CD4-positive, alpha-beta memory T cell (primary cell): ENCODE results near the gene PRCP. TPM values are rescaled to one million over a fixed set of nuclear protein-coding genes. Genes with fewer than 3 reads are reported as not detected.
"Not testable (repeated sequence)": the region's sequence is repeated elsewhere in the genome, so short reads cannot be mapped to it uniquely, and the experiment has no call there.

ENCODE experiments used
- CTCF ChIA-PET: fragments of 350-600 bp; sonication (Branson Sonifier 250); formaldehyde crosslinking; loops from one replicate; lab custom pipeline; 2021; ENCODE audit warnings: inconsistent platforms; ENCODE audit not compliant: partially characterized antibody; lab: Charles Lee
- POLR2A ChIA-PET: fragments of 350-600 bp; sonication (Branson Sonifier 250); formaldehyde crosslinking; loops from one replicate; lab custom pipeline; 2021; ENCODE audit not compliant: partially characterized antibody; lab: Charles Lee
- DNase-seq, 5 donors: peaks; one replicate each; pipeline versions ENCODE4 v3.0.0 to v3.0.0-alpha.2; 2020 to 2022; ENCODE audit warnings: mixed read lengths in 1 of 5
- H3K27ac ChIP-seq: one replicate; pipeline ENCODE4 v1.7.0; 2013; ENCODE audit warnings: low read depth, low read length
- H3K27me3 ChIP-seq: 2 replicates; pipeline ENCODE4 v1.7.0; 2013; ENCODE audit warnings: mild to moderate bottlenecking, low read length, moderate library complexity; ENCODE audit not compliant: insufficient read depth
- H3K36me3 ChIP-seq: 2 replicates; pipeline ENCODE4 v1.7.0; 2013; ENCODE audit warnings: mild to moderate bottlenecking, low read length, moderate library complexity; ENCODE audit not compliant: insufficient read depth
- H3K4me1 ChIP-seq: 2 replicates; pipeline ENCODE4 v1.7.0; 2013; ENCODE audit warnings: mild to moderate bottlenecking, low read length, moderate library complexity; ENCODE audit not compliant: insufficient read depth
- H3K4me3 ChIP-seq, 2 donors: one replicate each; pipeline ENCODE4 v1.7.0; 2013; ENCODE audit warnings: low read length in 2 of 2, mild to moderate bottlenecking in 1 of 2
- H3K9me3 ChIP-seq, 2 donors: one replicate each; pipeline ENCODE4 v1.7.0; 2013; ENCODE audit warnings: low read length in 2 of 2, control low read depth in 1 of 2; ENCODE audit not compliant: control insufficient read depth in 1 of 2
- H3K27ac Mint-ChIP-seq, 7 donors: one replicate each; pipeline ENCODE4 v1.8.0; 2020 to 2021; ENCODE audit warnings: mixed read lengths in 7 of 7, mild to moderate bottlenecking in 6 of 7, inconsistent platforms in 3 of 7, moderate library complexity in 3 of 7
- H3K27me3 Mint-ChIP-seq, 2 donors: one replicate each; pipeline ENCODE4 v1.8.0; 2020 to 2021; ENCODE audit warnings: mixed read lengths in 2 of 2
- H3K36me3 Mint-ChIP-seq, 2 donors: one replicate each; pipeline ENCODE4 v1.8.0; 2020 to 2021; ENCODE audit warnings: mixed read lengths in 2 of 2, inconsistent platforms in 1 of 2, mild to moderate bottlenecking in 1 of 2
- H3K4me1 Mint-ChIP-seq, 4 donors: one replicate each; pipeline ENCODE4 v1.8.0; 2020 to 2021; ENCODE audit warnings: mixed read lengths in 4 of 4, mild to moderate bottlenecking in 1 of 4
- H3K4me3 Mint-ChIP-seq, 8 donors: one replicate each; pipeline ENCODE4 v1.8.0; 2020 to 2021; ENCODE audit warnings: mixed read lengths in 8 of 8, mild to moderate bottlenecking in 7 of 8, moderate library complexity in 6 of 8, inconsistent platforms in 3 of 8
- H3K9me3 Mint-ChIP-seq, 8 donors: one replicate each; pipeline ENCODE4 v1.8.0; 2020 to 2021; ENCODE audit warnings: mixed read lengths in 8 of 8, mild to moderate bottlenecking in 5 of 8, inconsistent platforms in 3 of 8, moderate library complexity in 1 of 8
- intact Hi-C: fragments of 100-400 bp; cut with micrococcal nuclease; formaldehyde crosslinking; loops from one replicate; pipeline ENCODE4 v1.15.1; 2023
- polyA plus RNA-seq, 2 donors: library from polyadenylated mRNA; unstranded; fragments of 300-500 nt; fragmentation: Illumina TruSeq; gene quantifications; one replicate each; pipeline ENCODE4 v1.2.3, GENCODE V29; 2021
- total RNA-seq, 2 experiments: library from RNA; stranded (reverse); gene quantifications; one replicate each; pipeline ENCODE4 v1.2.3, GENCODE V29; 2021

The PRCP gene
- 10 to 100 TPM; 24.1 to 28.0 TPM for total RNA-seq
- polyA plus RNA-seq: 10 to 100 TPM; 34.4 to 38.4 TPM

DNA sequence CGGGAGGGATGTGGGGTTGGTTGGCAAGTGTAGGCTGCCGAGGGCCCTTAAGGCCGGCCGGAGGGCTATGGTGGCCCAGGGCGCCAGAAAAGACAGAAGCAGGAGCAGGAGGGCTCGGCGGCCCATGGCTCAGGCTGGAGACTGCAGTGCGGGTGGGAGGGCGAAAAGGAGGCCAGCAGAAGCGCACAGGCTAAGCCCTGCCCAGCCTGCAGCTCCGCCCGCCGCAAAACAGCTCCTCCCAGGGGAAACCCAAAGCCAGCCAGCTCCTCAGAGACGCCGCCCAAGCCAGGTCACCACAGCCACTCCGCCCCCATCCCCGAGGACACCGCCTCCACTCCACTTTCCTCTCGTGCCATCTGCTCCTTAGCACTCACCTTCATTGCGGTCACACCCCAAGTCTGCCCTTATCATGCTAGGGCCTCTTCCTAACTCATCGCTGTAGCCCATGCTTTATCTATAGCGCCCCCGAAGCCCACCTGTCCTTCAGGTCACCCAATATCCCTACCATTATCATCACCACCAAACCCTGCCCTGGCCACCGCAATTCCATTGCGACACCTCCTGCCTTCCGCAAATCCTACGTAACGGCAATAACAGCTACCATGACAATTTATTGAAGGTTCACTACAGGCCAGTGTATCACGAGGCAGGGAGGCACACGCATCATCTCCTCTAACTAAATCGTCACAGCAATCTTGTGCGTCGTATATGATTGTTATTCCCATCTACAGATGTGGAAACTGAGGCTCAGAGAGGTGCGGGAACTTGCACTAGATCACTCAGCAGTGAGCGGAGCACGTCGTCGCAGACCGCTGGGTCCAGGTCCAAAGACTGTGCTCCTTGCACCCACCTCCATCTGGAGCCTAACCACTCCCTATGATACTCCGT lies at the start of gene PRCP:
PRCP (minus strand) TSS at position 154 of the 888 bp plus-strand sequence; CDS start at position 126, 28 bp downstream.
- Histone ChIP-seq H3K4me1 (peaks cover 29% of the 10 kb centered on the region), H3K27me3 (no peaks in the 10 kb centered on the region), H3K4me3 (peak within 1 kb of the TSS; percentile 67 to 82), H3K9me3 (no peaks in the 10 kb centered on the region), H3K27ac (peak within 1 kb of the TSS; percentile 92), H3K36me3 (no peaks in the 10 kb centered on the region)
- peak within 1 kb of the TSS; percentile 95 to 100 (median 98) for H3K4me3 Mint-ChIP-seq
- DNase-seq: peak; percentile 90 to 98 (median 94)
- H3K27ac Mint-ChIP-seq: peak within 1 kb of the TSS; percentile 95 to 100 (median 100)
- intact Hi-C loops: loop anchor here (1.0 to 2.0 kb wide), 7 partner anchors 26 to 386 kb away; partner anchors contain the start of genes ANKRD42, CCDC90B and RAB30
- peaks cover 14 to 40% (median 34%) of the 10 kb centered on the region in 4 donors for H3K4me1 Mint-ChIP-seq
- CTCF ChIA-PET: interaction anchor here (0.6 to 11.8 kb wide), 19 partner anchors 11 to 392 kb away, joined by 3 to 107 read pairs (median 4); partner anchors contain the start of genes CCDC90B and PCF11
- peaks cover 0 to 1% (median 0%) of the 10 kb centered on the region in 8 donors for H3K9me3 Mint-ChIP-seq
- H3K27me3 Mint-ChIP-seq: no peaks in the 10 kb centered on the region
- H3K36me3 Mint-ChIP-seq: peaks cover 0 to 8% of the 10 kb centered on the region in 2 donors
- POLR2A ChIA-PET: interaction anchor here (0.6 to 3.6 kb wide), 39 partner anchors 10 to 385 kb away, joined by 3 to 124 read pairs (median 5); partner anchors contain the start of genes ANKRD42, CCDC90B, PCF11 and RAB30

DNA sequence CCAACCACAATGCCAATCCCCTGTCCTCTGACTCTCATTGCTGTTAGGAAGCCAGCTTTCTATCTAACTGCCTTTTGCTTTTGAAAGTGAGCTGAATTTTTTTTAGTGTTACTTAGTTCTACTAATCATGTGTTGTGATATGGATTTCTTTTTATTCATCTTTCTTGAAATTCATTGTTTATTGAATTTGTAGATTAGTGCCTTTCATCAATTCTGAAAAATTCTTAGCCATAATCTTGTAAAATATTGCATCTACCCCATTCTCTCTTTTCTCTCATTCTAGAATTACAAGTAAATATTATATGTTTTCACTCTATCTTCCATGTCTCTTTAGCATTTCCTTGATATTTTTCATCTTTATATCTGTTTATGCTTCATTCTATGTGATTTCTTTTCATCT lies 49.1 kb upstream of the PRCP start:
- Mint-ChIP-seq H3K4me1 (peaks cover 0 to 15% (median 9%) of the 10 kb centered on the region in 4 donors), H3K36me3 (peaks cover 17 to 19% of the 10 kb centered on the region in 2 donors), H3K4me3 (no peak overlapping the region), H3K27me3 (no peaks in the 10 kb centered on the region), H3K9me3 (peaks cover 0 to 40% (median 26%) of the 10 kb centered on the region in 8 donors), H3K27ac (peak overlapping the region in 1 of 7 donors; percentile 38)
- no peak overlapping the region for H3K27ac ChIP-seq
- no peaks in the 10 kb centered on the region for H3K27me3 ChIP-seq
- no peaks in the 10 kb centered on the region for H3K9me3 ChIP-seq
- no peak for DNase-seq
- H3K4me3 ChIP-seq: no peak overlapping the region
- ChIA-PET CTCF (no interaction called here), POLR2A (interaction anchor here (0.5 kb wide), 1 partner anchor 28 kb away, joined by 3 read pairs; no protein-coding TSS in a partner anchor)
- no peaks in the 10 kb centered on the region for H3K36me3 ChIP-seq
- intact Hi-C loops: no loop called here
- no peaks in the 10 kb centered on the region for H3K4me1 ChIP-seq

DNA sequence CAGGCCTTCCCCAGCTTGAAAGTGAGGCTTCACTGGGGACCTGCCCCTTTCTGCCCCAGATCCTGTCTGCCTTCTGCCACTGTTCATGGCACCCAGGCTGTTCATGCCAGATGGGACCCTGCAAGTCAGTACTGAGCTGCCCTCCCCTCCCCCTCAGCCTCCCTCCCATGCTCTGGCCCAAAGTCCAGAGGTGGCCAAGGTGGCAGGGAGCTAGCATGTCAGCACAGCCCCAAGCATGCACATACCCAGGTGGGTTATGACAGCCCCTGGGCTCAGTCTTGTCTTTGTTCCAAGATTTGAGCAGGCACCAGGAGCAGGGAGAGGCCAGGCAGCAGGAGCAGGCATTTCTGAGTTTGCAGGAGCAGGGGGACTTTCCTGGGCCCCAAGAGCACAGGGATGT lies 45.5 kb upstream of the PRCP start:
- intact Hi-C loops: no loop called here
- Histone ChIP-seq H3K4me1 (no peaks in the 10 kb centered on the region), H3K9me3 (no peaks in the 10 kb centered on the region), H3K27ac (no peak overlapping the region), H3K4me3 (no peak overlapping the region), H3K36me3 (no peaks in the 10 kb centered on the region), H3K27me3 (no peaks in the 10 kb centered on the region)
- peaks cover 0 to 3% of the 10 kb centered on the region in 2 donors for H3K36me3 Mint-ChIP-seq
- H3K4me1 Mint-ChIP-seq: peaks cover 0 to 9% (median 3%) of the 10 kb centered on the region in 4 donors
- POLR2A ChIA-PET: interaction anchor here (1.6 kb wide), 1 partner anchor 44 kb away, joined by 3 read pairs; the partner anchor contains the start of gene DDIAS
- CTCF ChIA-PET: interaction anchor here (1.0 to 2.8 kb wide), 5 partner anchors 10 to 18 kb away, joined by 3 to 8 read pairs (median 7); no protein-coding TSS in a partner anchor
- DNase-seq: no peak
- no peak overlapping the region for H3K27ac Mint-ChIP-seq
- no peak overlapping the region for H3K4me3 Mint-ChIP-seq
- H3K27me3 Mint-ChIP-seq: no peaks in the 10 kb centered on the region
- H3K9me3 Mint-ChIP-seq: peaks cover 0 to 16% (median 3%) of the 10 kb centered on the region in 8 donors

DNA sequence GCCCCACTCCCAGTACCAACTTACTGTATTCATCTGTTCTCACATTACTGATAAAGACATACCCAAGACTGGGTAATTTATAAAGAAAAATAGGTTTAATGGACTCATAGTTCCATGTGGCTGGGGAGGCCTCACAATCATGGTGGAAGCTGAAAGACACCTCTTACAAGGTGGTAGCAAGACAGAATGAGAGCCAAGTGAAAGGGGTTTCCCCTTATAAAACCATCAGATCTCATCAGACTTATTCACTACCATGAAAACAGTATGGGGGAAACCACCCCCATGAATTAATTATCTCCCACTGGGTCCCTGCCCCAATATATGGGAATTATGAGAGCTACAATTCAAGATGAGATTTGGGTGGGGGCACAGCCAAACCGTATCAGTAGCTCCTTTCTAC lies 44.8 kb upstream of the PRCP start:
- H3K4me3 Mint-ChIP-seq, DNase-seq, H3K27ac ChIP-seq, H3K4me1 Mint-ChIP-seq, H3K36me3 ChIP-seq, H3K9me3 ChIP-seq, H3K27me3 Mint-ChIP-seq, H3K36me3 Mint-ChIP-seq, H3K4me1 ChIP-seq, POLR2A ChIA-PET, H3K4me3 ChIP-seq, H3K27me3 ChIP-seq, intact Hi-C loops: not testable (repeated sequence)
- peaks cover 0 to 14% (median 4%) of the 10 kb centered on the region in 8 donors for H3K9me3 Mint-ChIP-seq
- H3K27ac Mint-ChIP-seq: peak overlapping the region in 1 of 7 donors; percentile 15
- CTCF ChIA-PET: interaction anchor here (1.0 to 2.8 kb wide), 3 partner anchors 11 to 18 kb away, joined by 3 to 8 read pairs (median 7); no protein-coding TSS in a partner anchor

DNA sequence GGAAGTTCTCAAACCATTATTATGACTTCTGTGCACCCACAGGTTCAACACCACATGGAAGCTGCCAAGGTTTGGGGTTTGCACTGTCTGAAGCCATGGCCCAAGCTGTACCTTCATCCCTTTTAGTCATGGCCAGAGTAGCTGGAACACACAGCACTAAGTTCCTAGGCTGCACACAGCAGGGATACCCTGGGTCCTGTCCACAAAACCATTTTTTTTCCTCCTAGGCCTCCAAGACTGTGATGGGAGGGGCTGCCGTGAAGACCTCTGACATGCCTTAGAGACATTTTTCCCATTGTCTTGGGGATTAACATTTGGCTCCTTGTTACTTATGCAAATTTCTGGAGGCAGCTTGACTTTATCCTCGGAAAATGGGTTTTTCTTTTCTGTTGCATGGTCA lies 44.0 kb upstream of the PRCP start:
- Histone ChIP-seq H3K27ac (no peak overlapping the region), H3K27me3 (no peaks in the 10 kb centered on the region), H3K36me3 (no peaks in the 10 kb centered on the region), H3K4me1 (no peaks in the 10 kb centered on the region), H3K9me3 (no peaks in the 10 kb centered on the region), H3K4me3 (no peak overlapping the region)
- ChIA-PET CTCF (no interaction called here), POLR2A (no interaction called here)
- Mint-ChIP-seq H3K27ac (no peak overlapping the region), H3K4me3 (no peak overlapping the region), H3K9me3 (peaks cover 0 to 10% (median 3%) of the 10 kb centered on the region in 8 donors), H3K4me1 (peaks cover 0 to 11% (median 3%) of the 10 kb centered on the region in 4 donors), H3K36me3 (peaks cover 0 to 3% of the 10 kb centered on the region in 2 donors), H3K27me3 (no peaks in the 10 kb centered on the region)
- intact Hi-C loops: no loop called here
- DNase-seq: no peak

DNA sequence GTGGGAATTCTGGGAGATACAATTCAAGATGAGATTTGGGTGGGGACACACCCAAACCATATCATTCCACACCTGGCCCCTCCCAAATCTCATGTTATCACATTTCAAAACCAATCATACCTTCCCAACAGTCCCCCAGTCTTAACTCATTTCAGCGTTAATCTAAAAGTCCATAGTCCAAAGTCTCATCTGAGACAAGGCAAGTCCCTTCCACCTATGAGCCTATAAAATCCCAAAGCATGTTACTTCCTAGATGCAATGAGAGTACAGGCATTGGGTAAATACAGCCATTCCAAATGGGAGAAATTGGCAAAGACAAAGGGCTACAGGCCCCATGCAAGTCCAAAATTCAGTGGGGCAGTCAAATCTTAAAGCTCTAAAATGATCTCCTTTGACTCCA lies 43.2 kb upstream of the PRCP start:
- DNase-seq, H3K4me1 ChIP-seq, intact Hi-C loops, H3K27ac ChIP-seq, H3K27ac Mint-ChIP-seq, H3K27me3 Mint-ChIP-seq, H3K9me3 ChIP-seq, H3K4me3 ChIP-seq, H3K4me3 Mint-ChIP-seq, H3K36me3 ChIP-seq, H3K27me3 ChIP-seq, H3K36me3 Mint-ChIP-seq, POLR2A ChIA-PET, H3K9me3 Mint-ChIP-seq: not testable (repeated sequence)
- H3K4me1 Mint-ChIP-seq: peaks cover 0 to 11% (median 3%) of the 10 kb centered on the region in 4 donors
- CTCF ChIA-PET: interaction anchor here (1.2 to 1.8 kb wide), 2 partner anchors 11 to 63 kb away, joined by 3 to 8 read pairs; no protein-coding TSS in a partner anchor
